DMS53 treated with DMSO at 0.1 percent for 48 hours (cell line): ENCODE measurements around the gene PRPSAP2.
"Not testable (repeated sequence)": the region's sequence is repeated elsewhere in the genome, so short reads cannot be mapped to it uniquely, and the experiment has no call there.

Experiments
- DNase-seq: peaks from one replicate; lab custom pipeline; 2025; ENCODE audit not compliant: unreplicated experiment; lab: John Stamatoyannopoulos, UW

PRPSAP2 gene

GRCh38 chr17:18857864-18858566, at the start of gene PRPSAP2:
PRPSAP2 (plus strand) TSS chr17:18858131; CDS start chr17:18865834, 7,703 bp downstream.
- peak; percentile 48 for DNase-seq

- DNase-seq = not testable (repeated sequence)
Observed at GRCh38 chr17:18815924-18816323, 42.0 kb upstream of the PRPSAP2 start.

- peak; percentile 33 for DNase-seq
Observed at GRCh38 chr17:18816489-18817371, 41.2 kb upstream of the PRPSAP2 start.

- not testable (repeated sequence) for DNase-seq
Observed at GRCh38 chr17:18821430-18821829, 36.5 kb upstream of the PRPSAP2 start.

GRCh38 chr17:18827613-18828012, 30.3 kb upstream of the PRPSAP2 start:
- not testable (repeated sequence) for DNase-seq

- DNase-seq = no peak
Observed at GRCh38 chr17:18848501-18848900, 9.4 kb upstream of the PRPSAP2 start.

GRCh38 chr17:18850679-18851078, 7.3 kb upstream of the PRPSAP2 start:
- no peak for DNase-seq

GRCh38 chr17:18851201-18851600, 6.7 kb upstream of the PRPSAP2 start:
- no peak for DNase-seq

GRCh38 chr17:18854956-18855355, 3.0 kb upstream of the PRPSAP2 start:
- DNase-seq = no peak

- peak; percentile 80 for DNase-seq
Observed at GRCh38 chr17:18855831-18856569, 1.9 kb upstream of the PRPSAP2 start.

GRCh38 chr17:18856570-18856915, 1.4 kb upstream of the PRPSAP2 start:
- DNase-seq = no peak

GRCh38 chr17:18858567-18859245, 775 bp downstream of the PRPSAP2 start:
- DNase-seq = no peak

GRCh38 chr17:18859256-18859655, 1.3 kb downstream of the PRPSAP2 start:
- no peak for DNase-seq

GRCh38 chr17:18860161-18860972, 2.4 kb downstream of the PRPSAP2 start:
- DNase-seq = no peak

- no peak for DNase-seq
Observed at GRCh38 chr17:18862011-18862410, 4.1 kb downstream of the PRPSAP2 start.

GRCh38 chr17:18864996-18865395, 7.1 kb downstream of the PRPSAP2 start:
- DNase-seq = not testable (repeated sequence)

GRCh38 chr17:18866866-18867813, 9.2 kb downstream of the PRPSAP2 start:
- no peak for DNase-seq

GRCh38 chr17:18877104-18877645, 19.2 kb downstream of the PRPSAP2 start:
- DNase-seq = no peak
